NCI-H2196 (cell line): ENCODE data around the gene ZNF491.
"Not testable (repeated sequence)": the region's sequence is repeated elsewhere in the genome, so short reads cannot be mapped to it uniquely, and the experiment has no call there.

ENCODE experiments used
- DNase-seq: peaks from one replicate; lab custom pipeline; 2025; ENCODE audit not compliant: unreplicated experiment; lab: John Stamatoyannopoulos, UW

The ZNF491 gene

DNA sequence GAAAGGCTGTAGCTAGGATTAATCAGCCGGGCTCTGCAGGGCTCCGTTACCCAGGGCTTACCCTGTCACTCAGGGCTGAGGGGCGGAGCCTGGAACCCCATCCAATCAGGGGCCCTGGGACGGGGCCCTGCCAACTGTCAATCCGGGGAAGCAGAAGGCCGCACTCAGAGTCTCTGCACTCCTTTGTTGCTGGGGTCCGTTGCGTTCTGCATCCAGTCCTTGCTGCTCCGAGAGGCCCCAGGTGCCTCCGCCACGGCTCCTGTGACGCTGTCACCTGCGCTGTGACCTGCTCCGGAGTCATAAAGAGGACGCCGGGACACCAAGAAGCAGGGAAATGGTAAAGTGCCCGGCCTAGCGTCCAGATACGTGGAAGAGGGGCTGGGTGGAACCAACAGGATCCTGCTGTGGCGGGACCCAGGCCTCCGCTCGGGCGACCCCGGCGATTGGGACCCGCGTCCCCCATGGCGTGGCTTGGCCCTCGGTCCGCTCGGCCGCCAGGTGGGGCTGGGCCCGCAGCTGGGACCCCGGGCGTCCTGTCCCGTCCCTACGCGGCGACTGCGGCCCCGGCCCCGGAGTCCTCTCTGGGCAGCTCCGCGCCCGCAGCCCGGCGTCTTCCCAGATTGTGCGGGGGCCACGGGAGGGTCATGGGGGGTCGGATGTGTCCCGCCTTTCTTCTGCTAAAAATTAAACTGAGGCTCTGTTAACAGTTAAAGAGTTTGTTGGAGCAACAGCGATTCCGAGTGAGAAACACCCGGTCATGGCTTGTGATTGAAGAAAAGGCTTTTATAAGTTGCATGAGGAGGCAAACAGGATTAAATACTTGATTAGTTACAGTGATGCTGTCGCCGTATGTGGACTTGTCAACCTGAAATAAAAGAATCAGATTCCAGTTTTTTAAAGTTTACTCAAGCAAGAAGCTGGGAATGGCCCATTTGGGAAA is at the start of gene ZNF491:
Gene ZNF491 (plus strand): TSS at position 133 of the 940 bp plus-strand sequence. CDS start 7,431 bp downstream, outside the sequence.
- peak; percentile 91 for DNase-seq

DNA sequence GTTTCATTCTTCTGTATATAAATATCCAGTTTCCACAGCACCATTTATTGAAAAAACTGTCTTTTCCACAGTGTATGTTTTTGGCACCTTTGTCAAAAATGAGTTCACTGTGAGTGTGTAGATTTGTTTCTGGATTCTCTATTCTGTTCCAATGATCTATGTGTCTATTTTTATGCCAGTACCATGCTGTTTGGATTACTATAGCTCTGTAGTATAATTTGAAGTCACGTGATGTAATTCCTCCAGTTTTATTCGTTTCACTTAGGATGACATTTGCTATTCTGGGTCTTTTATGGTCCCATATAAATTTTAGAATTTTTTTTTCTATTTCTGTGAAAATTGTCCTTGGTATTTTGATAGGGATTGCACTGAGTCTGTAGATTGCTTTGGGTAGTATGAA is 48.6 kb upstream of the ZNF491 start:
- no peak for DNase-seq

- no peak for DNase-seq
Observed at GRCh38 chr19:11752244-11752736, 46.0 kb upstream of the ZNF491 start.

GRCh38 chr19:11754663-11755062 is 43.7 kb upstream of the ZNF491 start:
- no peak for DNase-seq

- DNase-seq, result no peak
Observed at GRCh38 chr19:11756965-11757364, 41.4 kb upstream of the ZNF491 start.

DNA sequence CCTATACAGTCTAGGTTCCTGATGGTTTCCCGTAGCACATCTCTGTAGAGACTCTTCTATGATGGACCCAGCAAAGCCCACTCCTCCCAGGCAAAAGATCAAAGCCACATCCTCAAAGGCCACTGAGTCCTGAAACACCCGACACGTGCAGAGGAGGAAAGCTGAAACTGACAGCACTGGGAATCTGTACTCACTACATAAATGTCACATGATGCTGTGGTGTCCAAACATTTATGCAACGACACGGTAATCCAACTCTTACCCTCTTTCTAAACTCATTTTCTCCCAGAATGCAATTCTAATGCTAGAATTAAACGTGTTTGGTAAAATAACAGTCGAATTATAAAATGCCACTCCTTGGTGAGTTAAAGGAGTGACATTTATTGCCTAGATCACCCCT is 38.5 kb upstream of the ZNF491 start:
- DNase-seq, result no peak

DNA sequence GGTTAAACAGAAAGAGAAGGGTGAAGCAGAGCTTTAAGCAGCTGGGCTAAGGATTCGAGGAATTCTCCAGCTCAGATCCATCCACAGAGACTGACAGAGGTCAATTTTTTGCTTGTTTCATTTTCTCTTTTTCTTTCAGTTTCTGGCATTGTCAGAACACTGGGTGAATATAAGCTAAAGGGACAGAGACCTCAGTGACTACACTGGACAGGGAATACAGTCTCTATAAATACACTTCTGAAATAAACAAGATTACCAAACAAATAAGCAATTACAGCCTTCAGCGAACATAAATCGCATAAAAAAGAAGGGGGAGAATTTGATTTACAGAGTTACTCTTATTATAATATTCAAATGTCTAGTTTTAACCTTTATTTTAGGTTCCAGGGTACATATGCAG is 35.2 kb upstream of the ZNF491 start:
- no peak for DNase-seq

- DNase-seq, result no peak
Observed at GRCh38 chr19:11763611-11764010, 34.7 kb upstream of the ZNF491 start.

GRCh38 chr19:11766597-11767591 is 31.4 kb upstream of the ZNF491 start, which contains the start of gene ZNF441:
ZNF441 (plus strand) TSS chr19:11767000; CDS start chr19:11767194, 194 bp downstream.
- DNase-seq, result peak; percentile 95

- DNase-seq, result no peak
Observed at GRCh38 chr19:11767633-11768133, 30.6 kb upstream of the ZNF491 start.

DNA sequence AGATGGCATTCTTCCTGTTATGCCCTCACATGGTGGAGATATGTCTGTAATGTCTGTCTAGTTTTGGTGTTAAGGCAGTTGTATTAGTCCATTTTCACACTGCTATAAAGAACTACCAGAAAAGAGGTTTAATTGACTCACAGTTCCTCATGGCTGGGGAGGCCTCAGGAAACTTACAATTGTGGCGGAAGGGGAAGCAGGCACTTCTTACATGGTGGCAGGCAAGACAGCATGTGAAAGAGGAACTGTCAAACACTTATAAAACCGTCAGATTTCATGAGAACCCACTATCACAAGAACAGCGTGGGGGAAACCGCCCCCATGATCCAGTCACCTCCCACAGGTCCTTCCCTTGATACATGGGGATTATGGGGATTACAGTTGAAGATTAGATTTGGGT is 28.3 kb upstream of the ZNF491 start:
- DNase-seq, result no peak

DNA sequence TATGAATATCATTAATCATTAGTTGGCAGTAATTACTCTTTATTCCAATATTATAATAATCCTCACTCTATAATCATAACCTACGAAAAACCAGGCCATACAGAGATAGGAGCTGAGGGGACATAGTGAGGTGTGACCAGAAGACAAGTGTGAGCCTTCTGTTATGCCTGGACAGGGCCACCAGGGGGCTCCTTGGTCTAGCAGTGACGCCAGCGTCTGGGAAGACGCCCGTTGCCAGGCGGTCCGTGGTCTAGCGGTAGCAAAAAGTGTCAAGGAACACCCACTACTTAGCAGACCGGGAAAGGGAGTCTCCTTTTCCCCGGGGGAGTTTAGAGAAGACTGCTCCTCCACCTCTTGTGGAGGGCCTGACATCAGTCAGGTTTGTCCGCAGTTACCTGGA is 26.8 kb upstream of the ZNF491 start:
- not testable (repeated sequence) for DNase-seq

DNA sequence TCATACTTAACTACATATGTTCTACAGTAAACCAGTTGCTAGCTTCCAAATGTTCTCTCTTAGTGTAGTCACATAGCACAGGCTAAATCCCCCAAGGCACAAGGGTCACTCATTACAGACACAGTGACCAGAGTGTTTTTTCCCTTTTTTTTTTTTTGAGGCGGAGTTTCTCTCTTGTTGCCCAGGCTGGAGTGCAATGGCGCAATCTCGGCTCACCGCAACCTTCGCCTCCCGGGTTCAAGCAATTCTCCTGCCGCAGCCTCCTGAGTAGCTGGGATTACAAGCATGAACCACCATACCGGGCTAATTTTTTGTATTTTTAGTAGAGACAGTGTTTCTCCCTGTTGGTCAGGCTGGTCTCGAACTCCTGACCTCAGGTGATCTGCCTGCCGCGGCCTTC is 21.7 kb upstream of the ZNF491 start:
- not testable (repeated sequence) for DNase-seq

DNA sequence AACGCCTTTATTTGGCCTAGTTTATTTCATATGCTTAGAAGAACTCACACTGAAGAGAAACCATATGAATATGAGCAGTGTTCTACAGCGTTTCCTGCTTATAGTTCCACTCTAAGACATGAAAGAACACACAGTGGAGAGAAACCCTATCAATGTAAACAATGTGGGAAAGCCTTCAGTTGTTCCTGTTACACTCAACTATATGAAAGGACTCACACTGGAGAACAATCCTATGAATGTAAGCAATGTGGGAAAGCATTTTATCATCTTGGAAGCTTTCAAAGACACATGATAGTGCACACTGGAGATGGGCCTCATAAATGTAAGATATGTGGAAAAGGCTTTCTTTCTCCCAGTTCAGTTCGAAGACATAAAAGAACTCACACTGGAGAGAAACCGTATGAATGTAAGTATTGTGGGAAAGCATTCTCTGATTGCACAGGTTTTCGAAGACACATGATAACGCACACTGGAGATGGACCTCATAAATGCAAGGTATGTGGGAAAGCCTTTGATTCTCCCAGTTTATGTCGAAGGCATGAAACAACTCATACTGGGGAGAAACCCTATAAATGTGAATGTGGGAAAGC is 17.8 kb upstream of the ZNF491 start:
- no peak for DNase-seq

DNA sequence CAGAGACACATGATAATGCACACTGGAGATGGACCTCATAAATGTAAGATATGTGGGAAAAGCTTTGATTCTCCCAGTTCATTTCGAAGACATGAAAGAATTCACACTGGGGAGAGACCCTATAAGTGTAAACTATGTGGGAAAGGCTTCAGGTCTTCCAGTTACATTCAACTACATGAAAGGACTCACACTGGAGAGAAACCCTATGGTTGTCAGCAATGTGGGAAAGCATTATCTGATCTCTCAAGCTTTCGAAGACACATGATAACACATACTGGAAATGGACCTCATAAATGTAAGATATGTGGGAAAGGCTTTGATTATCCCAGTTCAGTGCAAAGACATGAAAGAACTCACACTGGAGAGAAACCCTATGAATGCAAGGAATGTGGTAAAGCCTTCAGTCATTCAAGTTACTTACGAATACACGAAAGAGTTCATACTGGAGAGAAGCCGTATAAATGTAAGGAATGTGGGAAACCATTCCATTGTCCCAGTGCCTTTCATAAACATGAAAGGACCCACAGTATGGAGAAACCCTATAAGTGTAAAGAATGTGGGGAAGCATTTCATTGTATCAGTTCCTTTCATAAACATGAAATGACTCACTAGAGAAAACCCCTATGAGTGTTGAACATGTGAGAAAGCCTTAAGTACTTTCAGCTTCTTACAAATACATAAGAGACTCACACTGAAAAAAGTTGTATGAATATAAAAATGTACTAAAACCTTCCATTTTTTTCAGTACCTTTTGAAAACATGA is 16.8 kb upstream of the ZNF491 start:
- no peak for DNase-seq

GRCh38 chr19:11783767-11784166 is 14.6 kb upstream of the ZNF491 start:
- no peak for DNase-seq

DNA sequence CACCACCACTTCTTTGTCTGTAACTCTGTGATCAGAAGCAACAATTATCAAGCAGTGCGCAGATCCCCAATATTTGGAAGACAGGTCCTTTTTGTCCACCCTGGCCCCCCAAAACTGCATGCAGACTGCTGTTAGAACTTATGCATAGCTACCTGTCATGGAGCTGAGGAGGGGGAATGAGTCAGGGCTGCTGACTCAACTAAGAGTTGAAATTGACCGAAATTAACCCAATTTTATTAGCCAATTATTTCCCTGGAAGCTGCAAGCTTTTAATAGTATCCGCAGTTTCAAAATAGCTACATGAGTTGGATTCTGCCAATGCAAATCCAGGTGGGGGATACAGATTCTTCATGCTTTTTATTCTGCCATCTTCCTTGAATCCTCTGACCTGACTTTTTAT is 14.0 kb upstream of the ZNF491 start:
- DNase-seq, result no peak

GRCh38 chr19:11787536-11787935 is 10.8 kb upstream of the ZNF491 start:
- DNase-seq, result no peak

DNA sequence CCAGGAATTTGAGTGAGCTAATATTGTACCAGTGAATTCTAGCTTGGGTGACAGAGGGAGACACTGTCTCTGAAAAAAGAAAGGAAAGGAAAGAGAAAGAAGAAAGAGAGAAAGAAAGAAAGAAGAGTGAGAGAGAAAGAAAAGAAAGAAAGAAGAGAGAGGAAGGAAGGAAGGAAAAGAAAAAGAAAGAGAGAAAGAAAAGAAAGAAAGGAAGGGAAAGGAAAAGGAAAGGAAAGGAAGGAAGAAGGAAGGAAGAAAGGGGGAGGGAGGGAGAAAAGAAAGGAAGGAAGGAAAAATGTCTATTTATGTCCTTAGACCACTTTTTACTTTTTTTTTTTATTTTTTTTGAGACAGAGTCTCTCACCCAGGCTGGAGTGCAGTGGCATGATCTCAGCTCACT is 5.4 kb upstream of the ZNF491 start:
- no peak for DNase-seq

GRCh38 chr19:11797491-11797890 is 832 bp upstream of the ZNF491 start:
- peak; percentile 95 for DNase-seq
